Measurements from ENCODE around the gene HSPA12B.

Gene HSPA12B

DNA sequence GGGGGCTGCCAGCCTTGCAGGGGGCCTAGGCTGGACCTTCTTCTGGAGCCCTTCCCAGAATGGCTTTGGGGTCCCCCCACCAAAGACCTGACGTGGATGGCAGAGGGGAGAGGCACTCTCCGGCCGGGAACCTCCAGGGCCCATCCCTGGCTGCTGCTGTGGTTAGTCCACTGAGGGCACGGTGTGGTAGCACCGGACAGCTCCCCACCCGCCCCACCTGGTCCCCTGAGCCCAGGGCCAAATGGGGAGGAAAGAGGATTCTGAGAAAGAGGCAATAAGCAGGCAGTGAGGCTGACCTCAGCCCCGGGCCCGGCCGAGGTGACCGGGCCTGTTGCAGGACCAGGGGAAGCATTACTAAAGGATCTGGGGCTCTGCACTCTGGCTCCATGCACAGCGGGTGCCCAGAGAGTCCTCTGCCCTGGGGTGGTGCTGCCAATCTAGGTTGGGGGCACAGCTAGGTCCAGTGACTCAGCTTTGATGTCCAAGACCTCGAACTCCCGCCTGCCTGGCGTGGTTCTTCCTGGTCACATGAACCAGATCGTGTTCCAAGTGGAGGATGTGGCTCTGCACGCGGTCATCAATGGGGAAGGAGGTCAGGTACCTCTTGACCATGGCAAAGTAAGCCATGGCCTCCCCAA lies 51.9 kb downstream of the HSPA12B start:
- no peak for DNase-seq (ENCODE audit: low read depth)
- in situ Hi-C loops (cut with HindIII; ENCODE audit: low sequenced_read_pairs) = no loop called here
- TF ChIP-seq, protein P1, sequence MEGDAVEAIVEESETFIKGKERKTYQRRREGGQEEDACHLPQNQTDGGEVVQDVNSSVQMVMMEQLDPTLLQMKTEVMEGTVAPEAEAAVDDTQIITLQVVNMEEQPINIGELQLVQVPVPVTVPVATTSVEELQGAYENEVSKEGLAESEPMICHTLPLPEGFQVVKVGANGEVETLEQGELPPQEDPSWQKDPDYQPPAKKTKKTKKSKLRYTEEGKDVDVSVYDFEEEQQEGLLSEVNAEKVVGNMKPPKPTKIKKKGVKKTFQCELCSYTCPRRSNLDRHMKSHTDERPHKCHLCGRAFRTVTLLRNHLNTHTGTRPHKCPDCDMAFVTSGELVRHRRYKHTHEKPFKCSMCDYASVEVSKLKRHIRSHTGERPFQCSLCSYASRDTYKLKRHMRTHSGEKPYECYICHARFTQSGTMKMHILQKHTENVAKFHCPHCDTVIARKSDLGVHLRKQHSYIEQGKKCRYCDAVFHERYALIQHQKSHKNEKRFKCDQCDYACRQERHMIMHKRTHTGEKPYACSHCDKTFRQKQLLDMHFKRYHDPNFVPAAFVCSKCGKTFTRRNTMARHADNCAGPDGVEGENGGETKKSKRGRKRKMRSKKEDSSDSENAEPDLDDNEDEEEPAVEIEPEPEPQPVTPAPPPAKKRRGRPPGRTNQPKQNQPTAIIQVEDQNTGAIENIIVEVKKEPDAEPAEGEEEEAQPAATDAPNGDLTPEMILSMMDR (IDR thresholded peaks at IDR 0.05; ENCODE audit: low read depth, low read length, missing control alignments) = no peak
- peak overlapping the region; percentile 47 for H3K4me3 ChIP-seq (ENCODE audit: low read depth, low read length)

DNA sequence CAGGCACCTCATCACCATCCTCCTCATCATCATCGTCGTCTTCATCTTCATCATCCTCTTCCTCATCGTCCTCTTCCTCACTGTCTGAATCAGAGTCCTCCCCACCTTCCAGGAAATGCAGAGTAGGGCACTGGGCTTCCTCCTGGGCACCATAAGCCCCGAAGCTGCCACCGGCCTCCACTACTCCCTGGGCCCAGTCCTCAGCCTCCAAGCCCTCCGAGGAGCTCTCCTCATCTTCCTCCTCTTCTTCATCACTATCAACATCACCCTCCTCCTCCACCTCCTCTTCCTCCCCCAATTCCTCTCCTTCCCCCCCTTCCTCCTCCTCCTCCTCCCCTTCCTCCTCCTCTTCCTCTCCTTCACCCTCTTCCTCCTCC lies 52.4 kb downstream of the HSPA12B start:
- no peak for DNase-seq (ENCODE audit: low read depth)
- in situ Hi-C loops (cut with HindIII; ENCODE audit: low sequenced_read_pairs) = no loop called here
- TF ChIP-seq, protein P1 (IDR thresholded peaks at IDR 0.05; ENCODE audit: low read depth, low read length, missing control alignments) = no peak
- peak overlapping the region; percentile 47 for H3K4me3 ChIP-seq (ENCODE audit: low read depth, low read length)

DNA sequence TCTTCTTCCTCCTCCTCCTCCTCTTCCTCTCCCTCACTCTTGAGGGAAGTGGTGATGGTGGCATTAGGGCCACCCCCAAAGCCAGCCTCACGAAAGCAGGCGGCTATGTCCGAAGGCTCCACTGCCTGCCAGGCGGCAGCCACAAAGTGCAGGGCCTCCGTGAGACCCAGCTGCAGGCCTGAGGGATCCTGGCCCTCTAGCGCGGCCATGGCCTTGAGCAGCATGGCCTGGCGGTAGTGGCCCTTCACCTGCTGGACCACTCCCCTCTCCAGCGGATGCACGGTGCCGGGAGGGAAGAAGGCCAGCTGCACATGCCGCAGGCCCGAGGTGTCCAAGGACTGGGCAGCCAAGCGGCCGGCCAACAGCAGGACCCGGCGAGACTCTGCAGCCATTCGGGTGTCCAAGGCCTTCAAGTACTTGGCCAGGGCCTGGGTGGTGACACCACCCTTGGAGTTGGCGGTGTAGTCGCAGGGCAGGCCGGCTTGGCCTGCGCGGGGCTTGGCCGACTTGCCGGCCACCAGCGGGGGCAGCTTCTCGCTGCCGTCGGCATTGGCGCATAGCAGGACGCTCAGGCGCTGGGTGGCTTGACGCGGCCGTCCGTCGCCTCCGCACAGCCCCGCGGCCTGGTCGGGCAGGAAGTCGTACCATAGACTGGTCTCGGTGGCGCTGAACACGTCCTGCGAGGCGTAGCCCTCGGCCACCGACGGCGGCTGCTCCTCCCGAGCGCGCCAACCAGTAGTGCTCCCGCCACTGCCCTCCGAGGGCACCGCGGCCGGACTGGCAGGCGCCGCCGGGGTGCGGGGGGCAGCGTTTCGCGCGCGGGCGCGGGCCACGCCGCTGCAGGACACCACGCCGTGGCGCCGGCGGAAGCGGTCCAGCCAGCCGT lies 53.0 kb downstream of the HSPA12B start:
- TF ChIP-seq, protein P1 (IDR thresholded peaks at IDR 0.05; ENCODE audit: low read depth, low read length, missing control alignments) = no peak
- no peak for DNase-seq (ENCODE audit: low read depth)
- H3K4me3 ChIP-seq (ENCODE audit: low read depth, low read length) = peak overlapping the region; percentile 47
- in situ Hi-C loops (cut with HindIII; ENCODE audit: low sequenced_read_pairs) = no loop called here

DNA sequence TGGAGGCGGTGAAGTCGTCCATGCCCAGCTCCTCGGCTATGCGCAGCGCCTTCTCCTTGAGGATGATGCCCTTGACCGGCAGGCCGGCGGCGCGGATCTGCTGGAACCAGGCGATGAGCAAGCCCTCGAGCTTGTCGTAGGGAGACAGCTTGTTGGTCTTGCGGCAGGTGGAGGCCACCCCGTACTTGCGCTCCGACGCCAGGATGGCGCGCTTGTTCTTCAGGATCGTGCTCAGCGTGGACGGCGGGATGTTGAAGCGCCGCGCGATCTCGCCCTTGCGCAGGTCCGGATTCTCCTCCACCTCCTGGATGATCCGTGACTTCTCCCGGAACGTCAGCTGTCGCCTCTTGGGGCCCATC lies 53.6 kb downstream of the HSPA12B start:
- peak overlapping the region; percentile 47 for H3K4me3 ChIP-seq (ENCODE audit: low read depth, low read length)
- DNase-seq (ENCODE audit: low read depth) = no peak
- in situ Hi-C loops (cut with HindIII; ENCODE audit: low sequenced_read_pairs) = no loop called here
- TF ChIP-seq, protein P1 (IDR thresholded peaks at IDR 0.05; ENCODE audit: low read depth, low read length, missing control alignments) = no peak

DNA sequence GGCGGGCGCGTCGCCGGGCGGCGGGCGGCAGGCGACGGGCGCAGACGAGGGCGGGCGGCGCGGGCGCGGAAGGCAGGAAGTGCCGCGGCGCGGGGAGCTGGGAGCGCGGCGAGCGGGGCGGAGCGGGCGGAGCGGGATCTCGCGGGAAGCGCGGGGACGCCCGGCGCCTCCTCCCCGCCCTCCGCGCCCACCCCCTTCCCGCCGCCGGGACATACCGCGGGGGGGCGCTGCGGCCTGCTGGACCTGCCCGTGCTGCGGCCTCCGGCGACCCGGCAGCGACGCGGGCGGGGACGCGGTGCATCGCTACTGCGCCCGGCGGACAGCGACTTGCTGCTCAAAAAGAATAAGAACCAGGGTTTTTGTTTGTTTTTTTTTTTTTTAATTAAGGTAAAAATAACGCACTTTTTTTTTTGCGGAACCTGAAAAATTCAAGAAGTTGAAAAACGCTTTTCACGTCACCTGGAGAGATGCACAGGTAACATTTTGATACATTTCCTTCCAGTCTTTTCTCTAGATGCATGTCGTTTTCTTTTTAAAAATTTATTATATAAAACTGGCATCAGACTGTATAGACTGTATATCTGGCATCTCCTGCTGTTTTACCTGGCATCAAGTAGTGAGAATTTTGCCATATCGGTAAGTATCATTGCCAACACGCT lies 54.3 kb downstream of the HSPA12B start, which contains the start of gene CENPB:
TSS of gene CENPB (minus strand) at position 76 of the 659 bp plus-strand sequence. CDS start 257 bp downstream, outside the sequence.
- TF ChIP-seq, protein P1 (IDR thresholded peaks at IDR 0.05; ENCODE audit: low read depth, low read length, missing control alignments) = peak; percentile 64
- H3K4me3 ChIP-seq (ENCODE audit: low read depth, low read length) = peak within 1 kb of the TSS; percentile 47
- in situ Hi-C loops (cut with HindIII; ENCODE audit: low sequenced_read_pairs) = no loop called here
- no peak for DNase-seq (ENCODE audit: low read depth)

DNA sequence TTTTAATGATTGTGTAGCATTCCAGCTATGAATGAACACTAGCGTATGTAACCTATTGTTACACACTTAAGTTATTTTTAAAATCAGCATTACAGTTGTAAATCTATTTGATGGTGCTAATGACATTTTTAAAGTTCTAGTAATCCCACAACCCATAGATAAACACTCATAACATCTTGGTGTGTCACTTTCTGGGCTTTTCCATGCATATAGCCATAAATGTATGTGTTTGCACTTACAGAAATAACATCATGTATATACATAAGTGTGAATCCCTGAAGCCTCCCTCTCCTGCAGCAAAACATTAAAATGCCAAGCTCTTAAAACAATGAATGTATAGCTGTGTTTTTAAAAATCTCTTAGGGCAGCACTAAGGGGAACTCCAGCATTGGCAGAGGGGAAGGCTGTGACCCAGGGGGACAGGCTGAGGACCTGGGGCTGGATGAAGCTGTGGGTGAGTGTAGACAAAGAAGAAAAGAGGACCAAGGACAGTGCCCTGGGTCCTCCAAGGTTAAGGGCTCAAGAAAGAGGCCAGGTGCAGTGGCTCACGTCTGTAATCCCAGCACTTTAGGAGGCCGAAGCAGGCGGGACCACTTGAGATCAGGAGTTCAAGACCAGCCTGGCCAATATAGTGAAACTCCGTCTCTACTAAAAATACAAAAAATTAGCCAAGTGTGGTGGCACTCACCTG lies 55.0 kb downstream of the HSPA12B start:
- no peak for DNase-seq (ENCODE audit: low read depth)
- in situ Hi-C loops (cut with HindIII; ENCODE audit: low sequenced_read_pairs) = no loop called here
- peak overlapping the region; percentile 41 for H3K4me3 ChIP-seq (ENCODE audit: low read depth, low read length)
- TF ChIP-seq, protein P1 (IDR thresholded peaks at IDR 0.05; ENCODE audit: low read depth, low read length, missing control alignments) = no peak

Measured in astrocyte of the cerebellum (primary cell).